ENCODE data around the gene CETN2.

CETN2 gene

DNA sequence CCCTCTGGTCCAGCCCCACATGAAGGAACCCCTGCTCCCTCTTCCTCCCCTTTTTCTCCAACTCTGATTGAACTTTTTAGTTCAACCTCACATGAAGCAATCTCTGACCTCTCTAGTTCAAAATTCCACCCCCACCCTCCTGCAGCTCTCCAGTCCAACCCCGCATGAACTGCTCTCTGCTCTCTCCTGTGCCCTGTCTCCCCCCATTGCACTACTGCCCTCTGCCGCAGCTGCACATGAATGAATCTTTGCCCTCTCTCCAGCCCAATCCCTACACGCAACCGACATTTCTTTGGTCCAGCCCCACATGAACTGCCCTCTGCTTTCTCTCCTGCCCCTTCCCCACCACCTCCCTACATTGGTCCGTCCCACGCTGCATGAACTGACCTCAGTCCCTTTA lies 6.9 kb downstream of the CETN2 start:
- H3K4me1 ChIP-seq (ENCODE audit: low read length), result no peaks in the 10 kb centered on the region
- no peak overlapping the region for H2AFZ ChIP-seq (ENCODE audit: low read depth, low read length)
- no peak overlapping the region for H3K9ac ChIP-seq (ENCODE audit: low read length)
- H3K79me2 ChIP-seq (ENCODE audit: low read length), result no peaks in the 10 kb centered on the region
- H3K27ac ChIP-seq (ENCODE audit: low read length), result no peak overlapping the region
- TF ChIP-seq EZH2phosphoT487 (IDR thresholded peaks at IDR 0.05; ENCODE audit: low read depth) (no peak), CTCF (IDR thresholded peaks at IDR 0.05; ENCODE audit: low read depth, low read length) (no peak)
- 0 out of 2 replicates have a peak, but pooled peaks cover 3% of the 10 kb centered on the region for H3K27me3 ChIP-seq (ENCODE audit: low read depth, low read length)
- H3K4me2 ChIP-seq (ENCODE audit: low read length), result no peak overlapping the region
- H4K20me1 ChIP-seq (ENCODE audit: insufficient read depth, low read length), result no peaks in the 10 kb centered on the region
- no peaks in the 10 kb centered on the region for H3K9me3 ChIP-seq (ENCODE audit: insufficient read depth, low read length)
- H3K4me3 ChIP-seq (ENCODE audit: low read length), result no peak overlapping the region
- H3K36me3 ChIP-seq (replicated peaks; ENCODE audit: low read depth, low read length), result no peaks in the 10 kb centered on the region

DNA sequence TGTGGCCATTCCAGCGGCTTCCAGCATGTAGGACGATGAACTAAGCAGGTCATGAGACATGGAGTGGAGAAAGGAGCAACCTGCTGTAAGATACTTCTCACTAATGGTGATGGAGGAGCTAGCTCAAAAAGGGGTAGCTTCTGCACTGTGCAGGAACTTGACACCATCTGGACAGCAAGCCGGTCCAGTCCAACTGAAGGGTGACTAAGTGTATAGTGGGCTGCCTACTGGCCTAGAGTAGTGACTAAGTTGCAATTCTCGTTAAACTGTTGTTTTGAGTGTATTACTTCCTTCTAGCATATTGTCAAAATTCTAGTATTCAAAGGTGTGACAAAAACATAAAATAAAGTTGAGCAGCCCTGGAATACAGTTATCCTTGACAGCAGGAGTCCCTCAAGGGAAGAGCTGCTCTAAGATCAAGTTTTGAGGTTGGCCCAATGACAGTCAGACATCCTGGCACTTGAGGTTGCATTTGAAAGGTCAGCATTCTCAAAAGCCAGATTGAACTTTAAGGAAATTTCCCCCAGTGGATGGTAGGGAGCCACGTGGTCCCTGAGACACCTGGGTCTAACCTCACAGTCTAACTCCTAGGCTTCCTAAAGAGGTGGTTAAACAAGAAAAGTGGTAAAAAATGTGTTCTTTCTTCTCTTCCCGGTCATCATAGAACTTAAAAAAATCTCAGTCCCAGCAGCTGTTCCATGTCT lies 8.0 kb downstream of the CETN2 start:
- 0 out of 2 replicates have a peak, but pooled peaks cover 3% of the 10 kb centered on the region for H3K27me3 ChIP-seq (ENCODE audit: low read depth, low read length)
- TF ChIP-seq CTCF (IDR thresholded peaks at IDR 0.05; ENCODE audit: low read depth, low read length) (no peak), EZH2phosphoT487 (IDR thresholded peaks at IDR 0.05; ENCODE audit: low read depth) (no peak)
- no peaks in the 10 kb centered on the region for H3K9me3 ChIP-seq (ENCODE audit: insufficient read depth, low read length)
- no peaks in the 10 kb centered on the region for H3K36me3 ChIP-seq (replicated peaks; ENCODE audit: low read depth, low read length)
- H3K27ac ChIP-seq (ENCODE audit: low read length), result no peak overlapping the region
- H4K20me1 ChIP-seq (ENCODE audit: insufficient read depth, low read length), result no peaks in the 10 kb centered on the region
- no peak overlapping the region for H3K4me3 ChIP-seq (ENCODE audit: low read length)
- no peak overlapping the region for H3K4me2 ChIP-seq (ENCODE audit: low read length)
- H3K79me2 ChIP-seq (ENCODE audit: low read length), result no peaks in the 10 kb centered on the region
- H3K4me1 ChIP-seq (ENCODE audit: low read length), result no peaks in the 10 kb centered on the region
- no peak overlapping the region for H2AFZ ChIP-seq (ENCODE audit: low read depth, low read length)
- no peak overlapping the region for H3K9ac ChIP-seq (ENCODE audit: low read length)

GRCh38 chrX:152821145-152821765 lies 9.3 kb downstream of the CETN2 start:
- Histone ChIP-seq H3K4me3 (ENCODE audit: low read length) (no peak overlapping the region), H3K36me3 (replicated peaks; ENCODE audit: low read depth, low read length) (no peaks in the 10 kb centered on the region), H2AFZ (ENCODE audit: low read depth, low read length) (no peak overlapping the region), H3K4me1 (ENCODE audit: low read length) (no peaks in the 10 kb centered on the region), H3K79me2 (ENCODE audit: low read length) (no peaks in the 10 kb centered on the region), H3K9me3 (ENCODE audit: insufficient read depth, low read length) (no peaks in the 10 kb centered on the region), H3K27ac (ENCODE audit: low read length) (no peak overlapping the region), H3K27me3 (ENCODE audit: low read depth, low read length) (0 out of 2 replicates have a peak, but pooled peaks cover 3% of the 10 kb centered on the region), H3K9ac (ENCODE audit: low read length) (no peak overlapping the region), H3K4me2 (ENCODE audit: low read length) (no peak overlapping the region), H4K20me1 (ENCODE audit: insufficient read depth, low read length) (no peaks in the 10 kb centered on the region)
- TF ChIP-seq EZH2phosphoT487 (IDR thresholded peaks at IDR 0.05; ENCODE audit: low read depth) (no peak), CTCF (IDR thresholded peaks at IDR 0.05; ENCODE audit: low read depth, low read length) (peak; percentile 71)

DNA sequence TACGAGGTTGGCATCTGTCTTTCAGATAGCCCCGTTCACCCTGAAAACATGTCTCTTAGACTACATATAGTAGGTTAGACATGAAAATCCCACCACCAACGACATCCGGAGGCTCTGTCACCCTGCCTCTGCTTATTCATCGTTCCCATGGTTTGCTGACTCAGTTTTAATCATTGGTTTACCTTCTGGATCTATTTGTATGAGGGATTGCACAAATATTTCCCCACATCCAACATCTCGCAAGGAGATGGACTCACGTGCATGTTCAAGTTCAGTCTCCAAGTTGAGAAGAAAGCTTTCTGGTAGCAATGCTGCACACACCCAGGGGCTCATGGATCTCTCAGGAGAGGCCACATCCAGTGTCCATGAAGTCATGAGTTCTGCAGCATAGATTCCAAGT lies 10.8 kb downstream of the CETN2 start:
- H3K4me1 ChIP-seq (ENCODE audit: low read length), result no peaks in the 10 kb centered on the region
- no peak overlapping the region for H3K4me2 ChIP-seq (ENCODE audit: low read length)

More for the DNA sequence above, 10.8 kb downstream of the CETN2 start:
- Histone ChIP-seq H3K9me3 (ENCODE audit: insufficient read depth, low read length) (no peaks in the 10 kb centered on the region), H4K20me1 (ENCODE audit: insufficient read depth, low read length) (no peaks in the 10 kb centered on the region), H3K36me3 (replicated peaks; ENCODE audit: low read depth, low read length) (no peaks in the 10 kb centered on the region), H3K9ac (ENCODE audit: low read length) (no peak overlapping the region), H3K27me3 (ENCODE audit: low read depth, low read length) (0 out of 2 replicates have a peak, but pooled peaks cover 3% of the 10 kb centered on the region), H2AFZ (ENCODE audit: low read depth, low read length) (no peak overlapping the region), H3K27ac (ENCODE audit: low read length) (no peak overlapping the region), H3K4me3 (ENCODE audit: low read length) (no peak overlapping the region), H3K79me2 (ENCODE audit: low read length) (no peaks in the 10 kb centered on the region)
- no peak for TF ChIP-seq EZH2phosphoT487 (IDR thresholded peaks at IDR 0.05; ENCODE audit: low read depth)
- no peak for TF ChIP-seq CTCF (IDR thresholded peaks at IDR 0.05; ENCODE audit: low read depth, low read length)

All from OCI-LY3 (cell line).